ENCODE measurements around the gene LRRC32. TPM values are rescaled to one million over a fixed set of nuclear protein-coding genes. Genes with fewer than 3 reads are reported as not detected.

Gene LRRC32
- total RNA-seq, 2 experiments from 2014 or later = 1.8 to 2.4 TPM

DNA sequence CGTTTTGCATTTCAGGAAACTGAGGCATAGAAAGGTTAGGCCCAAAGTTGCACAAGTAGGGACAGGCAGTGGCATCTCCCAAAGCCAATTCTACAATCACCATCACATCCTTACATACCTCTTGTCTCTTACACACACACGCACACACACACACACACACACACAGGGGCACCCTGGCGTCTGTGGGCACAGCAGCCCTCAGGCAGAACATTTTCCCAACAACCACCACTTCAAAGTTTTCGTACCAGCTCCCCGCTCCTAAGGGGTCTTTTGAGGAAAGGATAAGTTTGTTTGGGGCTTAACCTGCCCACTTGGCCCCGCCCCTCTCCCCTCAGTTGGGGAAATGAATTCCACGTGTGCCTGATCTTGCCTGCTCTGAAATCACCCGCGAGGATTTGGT, 14.7 kb upstream of the LRRC32 start:
- H3K36me3 ChIP-seq (ENCODE audit: insufficient read depth, low read length) = no peaks in the 10 kb centered on the region
- intact Hi-C loops (cut with DNase I, micrococcal nuclease) = no loop called here
- peaks cover 0 to 7% of the 10 kb centered on the region in 2 experiments for H3K9me3 ChIP-seq (ENCODE audit: control insufficient read depth in 1 of 2, insufficient read depth in 1 of 2, low read length in 2 of 2)
- POLR2A ChIA-PET = no interaction called here
- DNase-seq (no peak), ATAC-seq (ENCODE audit: poor library complexity) (no peak)
- no peaks in the 10 kb centered on the region for H3K27me3 ChIP-seq (ENCODE audit: control insufficient read depth in 1 of 2, insufficient read depth in 2 of 2, low read length in 2 of 2)
- H3K9me3 Mint-ChIP-seq = no peaks in the 10 kb centered on the region
- no peak overlapping the region for H3K27ac ChIP-seq (ENCODE audit: low read depth in 1 of 2, low read length in 2 of 2)
- peaks cover 7% of the 10 kb centered on the region for H3K4me1 Mint-ChIP-seq (ENCODE audit: low read depth)
- H3K4me3 ChIP-seq (ENCODE audit: low read length) = no peak overlapping the region
- CTCF ChIA-PET = no interaction called here
- H3K4me3 Mint-ChIP-seq = no peak overlapping the region
- H3K27ac Mint-ChIP-seq = no peak overlapping the region
- peaks cover 21% of the 10 kb centered on the region for H3K4me1 ChIP-seq (ENCODE audit: insufficient read depth, low read length)
- TF ChIP-seq, protein P1, sequence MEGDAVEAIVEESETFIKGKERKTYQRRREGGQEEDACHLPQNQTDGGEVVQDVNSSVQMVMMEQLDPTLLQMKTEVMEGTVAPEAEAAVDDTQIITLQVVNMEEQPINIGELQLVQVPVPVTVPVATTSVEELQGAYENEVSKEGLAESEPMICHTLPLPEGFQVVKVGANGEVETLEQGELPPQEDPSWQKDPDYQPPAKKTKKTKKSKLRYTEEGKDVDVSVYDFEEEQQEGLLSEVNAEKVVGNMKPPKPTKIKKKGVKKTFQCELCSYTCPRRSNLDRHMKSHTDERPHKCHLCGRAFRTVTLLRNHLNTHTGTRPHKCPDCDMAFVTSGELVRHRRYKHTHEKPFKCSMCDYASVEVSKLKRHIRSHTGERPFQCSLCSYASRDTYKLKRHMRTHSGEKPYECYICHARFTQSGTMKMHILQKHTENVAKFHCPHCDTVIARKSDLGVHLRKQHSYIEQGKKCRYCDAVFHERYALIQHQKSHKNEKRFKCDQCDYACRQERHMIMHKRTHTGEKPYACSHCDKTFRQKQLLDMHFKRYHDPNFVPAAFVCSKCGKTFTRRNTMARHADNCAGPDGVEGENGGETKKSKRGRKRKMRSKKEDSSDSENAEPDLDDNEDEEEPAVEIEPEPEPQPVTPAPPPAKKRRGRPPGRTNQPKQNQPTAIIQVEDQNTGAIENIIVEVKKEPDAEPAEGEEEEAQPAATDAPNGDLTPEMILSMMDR (IDR thresholded peaks at IDR 0.05) = no peak
- no peaks in the 10 kb centered on the region for H3K36me3 Mint-ChIP-seq (ENCODE audit: low read depth)
- peaks cover 5% of the 10 kb centered on the region for H3K27me3 Mint-ChIP-seq

DNA sequence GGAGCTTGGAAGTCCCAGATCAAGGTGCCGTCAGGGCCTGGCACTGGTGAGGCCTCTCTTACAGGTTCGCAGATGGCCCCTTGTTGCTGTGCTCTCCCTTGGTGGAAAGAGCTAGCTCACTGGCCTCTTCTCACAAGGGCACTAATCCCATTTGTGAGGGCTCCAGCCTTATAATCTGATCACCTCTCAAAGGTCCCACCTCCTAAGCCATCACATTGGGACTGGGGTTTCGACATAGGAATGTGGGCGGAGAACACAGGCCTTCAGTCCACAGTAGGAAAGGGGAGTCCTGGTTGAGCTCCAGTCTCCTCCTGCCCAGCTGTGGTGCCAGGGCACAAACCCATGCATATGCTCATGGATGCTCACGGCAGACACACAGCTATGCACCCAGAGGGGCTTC, 14.0 kb upstream of the LRRC32 start:
- no peaks in the 10 kb centered on the region for H3K27me3 ChIP-seq (ENCODE audit: control insufficient read depth in 1 of 2, insufficient read depth in 2 of 2, low read length in 2 of 2)
- CTCF ChIA-PET = no interaction called here
- Mint-ChIP-seq H3K4me3 (no peak overlapping the region), H3K9me3 (no peaks in the 10 kb centered on the region), H3K4me1 (ENCODE audit: low read depth) (peaks cover 7% of the 10 kb centered on the region), H3K36me3 (ENCODE audit: low read depth) (no peaks in the 10 kb centered on the region), H3K27me3 (peaks cover 5% of the 10 kb centered on the region), H3K27ac (no peak overlapping the region)
- H3K4me3 ChIP-seq (ENCODE audit: low read length) = no peak overlapping the region
- intact Hi-C loops (cut with DNase I, micrococcal nuclease) = loop anchor here (5.0 kb wide), 3 partner anchors 132 to 787 kb away; partner anchors contain the start of gene WNT11 (in 1 of the 2)
- no peaks in the 10 kb centered on the region for H3K36me3 ChIP-seq (ENCODE audit: insufficient read depth, low read length)
- H3K4me1 ChIP-seq (ENCODE audit: insufficient read depth, low read length) = peaks cover 21% of the 10 kb centered on the region
- no peak overlapping the region for H3K27ac ChIP-seq (ENCODE audit: low read depth in 1 of 2, low read length in 2 of 2)
- no peak for ATAC-seq (ENCODE audit: poor library complexity)
- TF ChIP-seq, protein P1 (IDR thresholded peaks at IDR 0.05) = no peak
- POLR2A ChIA-PET = no interaction called here
- H3K9me3 ChIP-seq (ENCODE audit: control insufficient read depth in 1 of 2, insufficient read depth in 1 of 2, low read length in 2 of 2) = peaks cover 0 to 7% of the 10 kb centered on the region in 2 experiments
- no peak for DNase-seq

DNA sequence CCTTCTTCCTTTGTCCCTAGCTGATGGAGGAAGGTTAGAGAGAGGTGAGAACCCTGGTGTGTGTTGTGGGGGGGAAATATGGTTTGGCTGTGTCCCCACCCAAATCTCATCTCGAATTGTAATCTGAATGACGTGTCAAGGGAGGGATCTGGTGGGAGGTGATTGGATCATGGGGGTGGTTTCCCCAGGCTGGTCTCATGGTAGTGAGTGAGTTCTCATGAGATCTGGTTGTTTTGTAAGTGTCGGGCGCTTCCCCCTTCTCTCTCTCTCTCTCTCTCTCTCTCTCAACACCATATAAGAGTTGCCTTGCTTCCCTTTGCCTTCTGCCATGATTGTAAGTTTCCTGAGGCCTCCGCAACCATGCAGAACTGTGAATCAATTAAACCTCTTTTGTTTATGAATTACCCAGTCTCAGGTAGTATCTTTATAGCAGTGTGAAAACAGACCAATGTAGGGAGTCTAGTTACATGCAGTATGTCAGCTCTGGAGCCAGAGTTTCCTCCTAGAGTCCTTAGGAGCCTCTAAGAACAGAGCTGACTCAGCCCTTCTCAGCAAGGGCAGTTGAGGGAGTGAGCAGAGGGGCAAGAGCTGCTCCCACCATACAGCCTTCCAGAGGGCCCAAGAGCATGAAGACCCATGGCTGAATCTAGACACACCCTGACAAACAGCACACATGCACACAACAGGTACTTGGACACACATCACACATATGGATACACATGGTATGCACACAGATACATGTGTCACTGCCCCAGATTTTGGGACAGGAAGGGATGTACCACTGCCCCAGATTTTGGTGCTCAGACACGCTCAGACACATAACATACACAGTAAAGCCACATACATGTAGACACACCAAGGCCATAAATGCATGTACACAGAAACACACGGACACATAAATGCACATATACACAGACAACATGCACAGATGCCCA, 12.9 kb upstream of the LRRC32 start:
- Mint-ChIP-seq H3K27me3 (peaks cover 5% of the 10 kb centered on the region), H3K27ac (no peak overlapping the region), H3K36me3 (ENCODE audit: low read depth) (no peaks in the 10 kb centered on the region), H3K9me3 (no peaks in the 10 kb centered on the region), H3K4me3 (no peak overlapping the region), H3K4me1 (ENCODE audit: low read depth) (peaks cover 7% of the 10 kb centered on the region)
- TF ChIP-seq, protein P1 (IDR thresholded peaks at IDR 0.05) = no peak
- DNase-seq (no peak), ATAC-seq (ENCODE audit: poor library complexity) (no peak)
- no peak overlapping the region for H3K4me3 ChIP-seq (ENCODE audit: low read length)
- intact Hi-C loops (cut with DNase I, micrococcal nuclease) = loop anchor here (5.0 kb wide), 3 partner anchors 131 to 786 kb away; partner anchors contain the start of gene WNT11 (in 1 of the 2)
- no peaks in the 10 kb centered on the region for H3K27me3 ChIP-seq (ENCODE audit: control insufficient read depth in 1 of 2, insufficient read depth in 2 of 2, low read length in 2 of 2)
- POLR2A ChIA-PET = no interaction called here
- CTCF ChIA-PET = no interaction called here
- peaks cover 21% of the 10 kb centered on the region for H3K4me1 ChIP-seq (ENCODE audit: insufficient read depth, low read length)
- no peak overlapping the region for H3K27ac ChIP-seq (ENCODE audit: low read depth in 1 of 2, low read length in 2 of 2)
- H3K36me3 ChIP-seq (ENCODE audit: insufficient read depth, low read length) = no peaks in the 10 kb centered on the region
- H3K9me3 ChIP-seq (ENCODE audit: control insufficient read depth in 1 of 2, insufficient read depth in 1 of 2, low read length in 2 of 2) = peaks cover 0 to 7% of the 10 kb centered on the region in 2 experiments
